M059J (cell line): ENCODE results near the gene APC2. TPM values are rescaled to one million over a fixed set of nuclear protein-coding genes. Genes with fewer than 3 reads are reported as not detected.
"Not testable (repeated sequence)": the region's sequence is repeated elsewhere in the genome, so short reads cannot be mapped to it uniquely, and the experiment has no call there.

Experiments used
- DNase-seq: peaks from one replicate; pipeline ENCODE4 v3.0.0-alpha.2; 2012; ENCODE audit warnings: low read depth
- total RNA-seq: library from RNA; depleted of rRNA; stranded (reverse); fragments of >200 nt; shearing (Covaris generic); gene quantifications from 2 replicates; pipeline ENCODE4 v1.2.3, GENCODE V29; 2014

Gene APC2
- total RNA-seq, 1 experiment from 2014 or later, result 0.49 TPM

DNA sequence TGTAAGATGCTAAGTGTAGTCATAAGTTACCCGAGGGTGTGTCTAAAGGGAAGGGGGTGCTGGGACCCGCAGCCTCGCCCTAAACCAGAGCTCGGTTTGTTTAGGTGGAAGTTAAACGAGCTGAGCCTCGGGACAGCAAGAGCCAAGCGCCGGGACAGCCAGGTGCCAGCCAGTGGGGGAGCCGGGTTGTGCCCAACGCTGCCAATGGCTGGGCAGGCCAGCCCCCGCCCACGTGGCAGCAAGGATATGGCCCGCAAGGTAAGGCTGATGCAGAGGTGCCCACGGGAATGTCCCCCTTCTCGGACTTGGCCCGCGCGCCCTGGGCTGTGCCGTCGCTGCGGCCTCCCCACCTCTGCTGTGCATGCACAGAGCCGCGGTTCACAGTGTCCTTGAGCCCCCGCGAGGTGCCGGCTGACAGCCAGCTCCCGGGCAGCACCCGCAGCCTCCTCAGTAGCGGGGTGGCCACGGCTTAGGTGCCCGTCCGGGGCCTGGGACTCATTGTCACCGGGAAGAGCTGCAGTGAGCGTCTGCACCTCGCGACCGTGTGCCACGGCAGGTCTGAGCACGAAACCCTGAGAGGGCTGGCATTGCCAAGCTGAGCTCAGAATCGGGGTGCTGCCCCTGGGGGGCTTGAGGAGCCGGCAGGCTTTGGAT, 21.1 kb upstream of the APC2 start:
- DNase-seq, result no peak

DNA sequence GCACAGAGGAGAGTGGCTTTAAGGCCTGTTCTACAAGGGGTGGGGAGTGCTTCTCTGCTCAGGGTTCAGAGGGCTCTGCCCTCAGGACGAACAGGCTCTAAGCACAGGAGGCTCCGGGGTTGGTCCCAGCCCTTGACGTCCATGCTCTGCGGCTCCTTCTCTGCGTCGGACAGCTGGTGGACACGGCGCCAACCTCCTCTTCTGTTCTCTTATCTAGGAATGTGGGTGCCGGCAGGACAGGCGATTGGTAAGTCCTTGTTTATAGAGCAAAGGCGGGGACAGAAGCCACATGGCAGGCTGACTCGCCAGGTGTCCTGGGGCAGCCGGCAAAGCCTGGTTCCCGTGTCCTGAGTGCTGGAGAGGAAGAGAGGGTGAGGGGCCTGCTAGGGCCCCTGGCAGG, 20.2 kb upstream of the APC2 start:
- DNase-seq, result no peak

DNA sequence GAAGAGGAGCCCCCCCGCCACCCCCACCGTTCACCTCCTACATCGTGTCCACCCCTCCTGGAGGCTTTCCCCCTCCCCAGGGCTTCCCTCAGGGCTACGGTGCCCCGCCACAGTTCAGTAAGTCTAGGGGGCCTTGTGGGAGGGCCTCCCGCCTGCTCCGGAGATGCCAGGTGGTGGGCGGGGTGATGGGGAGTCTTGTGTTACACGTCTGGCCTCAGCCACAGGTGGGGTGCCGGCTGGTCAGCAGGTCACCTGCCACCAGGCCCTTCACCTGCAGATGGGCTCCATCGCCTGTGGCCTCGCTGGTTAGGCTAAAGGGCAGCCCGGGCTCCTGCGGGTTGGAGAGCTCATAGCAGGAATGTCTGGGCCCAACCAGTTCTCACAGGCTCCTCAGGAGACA, 19.7 kb upstream of the APC2 start:
- no peak for DNase-seq

DNA sequence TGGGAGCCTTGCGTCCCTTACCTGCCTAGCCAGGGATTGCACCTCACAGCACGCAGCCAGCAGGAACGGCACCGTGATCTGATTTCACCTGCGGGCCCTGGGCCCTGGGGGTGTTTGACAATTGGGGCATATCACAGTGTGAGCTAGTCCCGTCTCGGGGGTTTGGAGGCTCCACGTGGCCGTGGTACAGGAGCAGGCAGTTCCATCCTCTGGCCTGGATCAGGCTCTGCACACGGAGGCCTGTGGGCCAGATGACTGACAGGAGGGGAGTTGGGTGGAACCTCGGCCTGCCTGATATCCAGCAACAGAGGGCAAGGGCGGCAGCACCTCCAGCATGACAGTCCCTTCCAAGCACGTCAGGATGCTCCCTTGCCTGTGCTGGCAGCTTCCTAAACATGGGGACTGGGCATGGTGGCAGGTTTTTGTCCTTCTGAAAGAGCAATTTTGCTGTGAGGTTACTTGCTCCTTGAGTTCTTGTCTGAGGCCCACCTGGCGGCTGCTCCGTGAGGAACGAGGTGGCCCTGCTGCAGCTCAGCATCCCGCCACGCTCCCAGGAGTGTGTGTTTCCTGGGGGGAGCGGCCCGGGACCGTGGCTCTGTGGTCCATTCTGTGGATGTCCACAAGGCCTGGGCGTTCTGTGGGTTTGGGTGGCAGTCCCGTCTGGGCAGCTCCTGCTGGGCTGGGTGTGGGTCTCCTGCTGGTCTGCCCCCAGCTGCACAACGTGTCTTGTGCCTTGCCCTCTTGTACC, 18.0 kb upstream of the APC2 start:
- DNase-seq, result no peak

DNA sequence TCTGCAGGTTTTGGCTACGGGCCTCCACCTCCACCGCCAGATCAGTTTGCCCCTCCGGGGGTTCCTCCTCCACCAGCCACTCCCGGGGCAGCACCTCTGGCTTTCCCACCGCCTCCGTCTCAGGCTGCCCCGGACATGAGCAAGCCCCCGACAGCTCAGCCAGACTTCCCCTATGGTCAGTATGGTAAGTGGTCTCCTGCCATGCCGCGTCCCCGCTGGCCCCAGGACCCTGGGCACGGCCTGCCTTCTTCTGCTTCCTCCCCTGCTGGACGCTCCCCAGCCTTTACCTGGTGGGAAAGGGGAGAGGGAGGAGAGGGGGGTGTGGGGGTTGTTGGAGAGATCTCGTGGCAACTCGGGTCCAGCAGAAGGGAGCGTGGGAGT, 17.4 kb upstream of the APC2 start:
- no peak for DNase-seq

DNA sequence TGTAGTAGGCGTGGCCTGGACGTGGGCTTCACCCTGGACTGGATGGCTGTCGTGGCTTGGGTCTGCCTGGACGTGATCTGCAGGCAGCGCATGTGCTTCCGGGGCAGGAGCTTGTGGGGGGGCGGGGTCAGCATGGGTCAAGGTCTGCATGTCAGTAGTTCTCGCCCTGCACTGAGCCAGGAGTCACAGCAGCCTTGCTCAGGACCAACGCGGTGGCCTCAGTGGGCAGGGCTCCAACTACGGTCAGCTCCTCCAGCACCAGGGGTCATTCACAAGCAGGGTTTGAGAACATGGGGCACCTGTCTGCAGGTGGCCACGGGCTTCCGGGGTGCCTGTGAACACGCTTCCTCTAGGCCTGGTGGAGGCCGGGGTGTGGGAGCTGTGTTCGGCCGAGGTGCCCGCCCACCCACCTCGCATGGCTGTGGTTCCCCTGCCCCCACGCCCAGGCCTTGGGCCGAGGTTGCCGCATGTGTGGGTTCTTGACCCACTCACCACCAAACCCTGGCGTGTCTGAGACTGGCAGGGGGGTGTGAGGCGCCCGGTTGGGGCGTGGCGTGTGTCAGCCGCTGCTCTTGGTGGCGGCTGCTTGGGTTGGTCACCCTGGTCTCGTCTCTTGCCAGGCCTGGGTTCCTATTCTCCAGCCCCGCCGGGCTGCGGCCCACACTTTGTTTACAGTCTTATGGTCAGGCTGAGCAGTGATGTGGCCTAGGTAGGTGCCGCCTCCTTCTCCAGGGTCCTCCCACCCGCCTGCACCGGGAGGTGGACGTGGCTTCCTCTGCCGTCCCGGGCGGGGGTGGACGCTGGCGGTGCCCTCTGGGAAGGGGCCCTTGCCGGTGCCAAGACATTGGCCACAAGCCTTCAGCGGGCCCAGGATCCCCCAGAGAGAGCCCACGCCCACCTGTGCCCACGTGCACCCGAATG, 16.5 kb upstream of the APC2 start:
- DNase-seq, result no peak

DNA sequence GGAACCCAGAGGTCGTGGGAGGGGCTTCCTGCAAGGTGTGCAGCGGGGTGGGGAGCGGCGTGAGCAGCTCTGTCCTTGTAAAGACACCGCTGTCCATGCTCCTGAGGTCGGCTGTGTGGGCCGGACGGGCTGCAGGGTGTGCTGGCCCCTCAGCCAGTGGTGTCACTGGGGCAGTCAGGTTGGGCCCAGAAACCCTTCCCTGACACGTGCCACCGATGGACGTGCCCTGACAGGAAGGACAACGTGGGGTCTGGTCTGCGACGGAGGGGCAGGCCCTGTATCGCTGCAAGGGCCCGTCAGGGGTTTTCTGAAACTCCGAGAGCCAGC, 15.9 kb upstream of the APC2 start:
- no peak for DNase-seq

DNA sequence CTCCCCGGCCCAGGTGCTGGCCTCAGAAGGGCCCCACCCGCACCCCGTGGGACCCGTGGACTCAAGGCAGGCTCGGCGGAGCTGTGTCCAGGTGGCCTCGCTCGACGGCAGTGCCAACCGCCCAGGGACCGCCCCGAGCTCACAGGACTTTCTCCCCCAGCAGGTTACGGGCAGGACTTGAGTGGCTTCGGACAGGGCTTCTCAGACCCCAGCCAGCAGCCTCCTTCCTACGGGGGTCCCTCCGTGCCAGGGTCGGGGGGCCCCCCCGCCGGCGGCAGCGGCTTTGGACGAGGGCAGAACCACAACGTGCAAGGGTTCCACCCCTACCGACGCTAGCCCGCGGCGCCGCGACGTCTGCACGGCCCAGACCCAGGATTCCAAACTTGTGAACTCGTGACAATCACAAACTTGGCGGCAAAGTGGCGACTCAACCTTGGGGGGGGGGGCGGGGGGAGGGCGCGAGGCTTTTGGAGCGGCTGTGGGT, 15.3 kb upstream of the APC2 start:
- DNase-seq, result no peak

DNA sequence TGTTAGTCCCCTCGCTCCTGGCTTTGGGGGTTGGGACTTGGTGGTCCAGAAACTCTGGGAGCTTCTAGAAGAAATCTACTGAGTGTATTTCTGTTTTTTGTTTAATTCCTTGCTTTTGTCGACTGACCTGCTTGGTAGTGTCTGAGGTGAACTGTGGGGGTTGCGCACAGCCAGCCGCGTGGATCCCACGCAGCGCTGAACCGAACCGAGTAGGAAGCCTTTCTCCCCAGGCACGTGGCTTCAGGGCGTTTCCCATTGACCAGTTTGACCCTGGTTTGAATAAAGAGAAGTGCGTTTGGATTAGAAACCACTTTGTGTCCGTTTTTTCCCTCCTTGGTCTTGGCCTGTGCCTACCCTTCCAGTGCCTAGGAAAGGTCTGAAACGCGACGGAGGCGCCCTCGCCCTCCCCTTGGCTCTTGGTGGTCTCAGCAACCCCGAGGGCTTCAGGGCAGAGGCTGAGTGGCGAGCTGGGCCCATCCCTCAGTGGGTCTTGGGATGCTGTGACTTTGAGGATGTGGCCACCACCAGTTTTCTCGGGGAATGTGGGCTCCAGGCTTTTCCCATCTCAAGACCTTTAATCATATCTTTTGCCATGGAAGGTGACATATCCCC, 14.4 kb upstream of the APC2 start:
- no peak for DNase-seq

DNA sequence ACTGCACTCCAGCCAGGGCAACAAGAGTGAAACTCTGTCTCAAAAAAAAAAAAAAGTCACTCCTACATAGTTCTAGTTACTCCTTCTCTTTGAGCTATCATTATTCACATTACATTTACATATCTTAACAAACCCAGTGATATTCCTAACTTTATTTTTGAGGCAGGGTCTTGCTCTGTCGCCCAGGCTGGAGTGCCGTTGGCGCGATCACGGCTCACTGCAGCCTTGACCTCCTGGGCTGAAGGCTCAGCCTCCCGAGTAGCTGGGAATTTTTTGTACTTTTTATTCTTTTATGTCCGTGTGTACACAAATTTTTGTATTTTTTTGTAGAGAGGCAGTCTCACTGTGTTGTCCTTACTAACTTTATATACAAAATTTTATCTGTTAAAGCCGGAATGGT, 12.3 kb upstream of the APC2 start:
- DNase-seq, result no peak

DNA sequence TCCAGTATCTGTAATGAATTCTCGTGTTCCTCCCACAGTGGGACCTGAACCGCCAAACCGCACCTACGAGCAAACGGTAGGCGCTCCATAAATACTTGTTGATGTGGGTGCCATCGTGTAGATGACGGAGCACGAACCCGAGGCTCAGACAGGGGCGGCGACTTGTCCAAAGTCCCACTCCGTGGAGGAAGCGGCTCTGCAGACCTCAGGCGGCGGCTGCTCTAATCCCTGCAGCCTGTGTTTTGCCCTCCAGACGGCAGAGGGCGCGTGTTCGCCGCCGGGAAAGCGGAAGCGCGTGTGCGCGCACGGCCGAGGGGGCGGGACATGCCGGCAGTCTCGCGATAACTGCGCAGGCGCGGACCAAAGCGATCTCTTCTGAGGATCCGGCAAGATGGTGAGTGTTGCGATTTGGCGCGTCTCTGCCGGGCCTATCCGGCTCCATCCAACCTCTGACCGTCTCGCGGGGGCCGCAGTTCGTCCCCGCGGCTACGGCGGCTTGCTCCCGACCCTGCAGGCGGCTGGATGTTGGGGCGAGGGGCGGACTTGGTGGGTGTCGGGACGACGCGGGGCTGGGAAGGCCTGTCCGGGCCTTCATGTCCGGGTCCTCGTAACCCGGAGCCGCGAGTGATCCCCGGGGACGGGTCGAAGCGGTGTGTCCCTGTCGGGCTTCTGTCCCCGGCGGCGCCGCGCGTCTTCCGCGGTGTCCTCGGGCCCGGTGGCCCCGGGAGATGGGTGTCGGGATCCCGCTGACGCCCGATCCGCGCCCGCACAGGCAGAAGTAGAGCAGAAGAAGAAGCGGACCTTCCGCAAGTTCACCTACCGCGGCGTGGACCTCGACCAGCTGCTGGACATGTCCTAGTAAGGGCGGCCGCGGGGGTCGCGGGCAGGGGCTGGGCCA, 11.6 kb upstream of the APC2 start, which contains the start of gene RPS15:
TSS of gene RPS15 (plus strand) at position 362 of the 898 bp plus-strand sequence. CDS start at position 392, 30 bp downstream.
- DNase-seq, result peak; percentile 86

DNA sequence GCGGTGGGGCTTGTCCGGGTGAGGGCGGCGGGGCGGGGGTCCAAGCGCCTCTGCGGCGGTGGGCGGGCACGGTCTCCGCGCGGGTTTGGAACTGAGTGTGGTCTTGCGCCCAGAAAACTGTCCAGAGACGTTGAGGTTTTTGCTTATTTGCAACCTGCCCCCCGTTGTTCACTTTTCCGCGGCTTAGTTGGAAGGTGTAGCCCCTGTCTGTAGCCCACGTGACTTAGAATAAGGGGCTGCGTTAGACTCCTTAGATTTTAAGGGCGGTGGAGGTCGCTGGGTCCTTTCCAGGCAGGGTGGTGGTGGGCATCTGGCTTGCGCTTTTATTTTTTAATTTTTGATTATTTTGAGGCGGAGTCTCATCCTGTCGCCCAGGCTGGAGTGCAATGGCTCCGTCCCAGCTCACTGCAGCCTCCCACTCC, 11.0 kb upstream of the APC2 start:
- DNase-seq, result no peak

DNA sequence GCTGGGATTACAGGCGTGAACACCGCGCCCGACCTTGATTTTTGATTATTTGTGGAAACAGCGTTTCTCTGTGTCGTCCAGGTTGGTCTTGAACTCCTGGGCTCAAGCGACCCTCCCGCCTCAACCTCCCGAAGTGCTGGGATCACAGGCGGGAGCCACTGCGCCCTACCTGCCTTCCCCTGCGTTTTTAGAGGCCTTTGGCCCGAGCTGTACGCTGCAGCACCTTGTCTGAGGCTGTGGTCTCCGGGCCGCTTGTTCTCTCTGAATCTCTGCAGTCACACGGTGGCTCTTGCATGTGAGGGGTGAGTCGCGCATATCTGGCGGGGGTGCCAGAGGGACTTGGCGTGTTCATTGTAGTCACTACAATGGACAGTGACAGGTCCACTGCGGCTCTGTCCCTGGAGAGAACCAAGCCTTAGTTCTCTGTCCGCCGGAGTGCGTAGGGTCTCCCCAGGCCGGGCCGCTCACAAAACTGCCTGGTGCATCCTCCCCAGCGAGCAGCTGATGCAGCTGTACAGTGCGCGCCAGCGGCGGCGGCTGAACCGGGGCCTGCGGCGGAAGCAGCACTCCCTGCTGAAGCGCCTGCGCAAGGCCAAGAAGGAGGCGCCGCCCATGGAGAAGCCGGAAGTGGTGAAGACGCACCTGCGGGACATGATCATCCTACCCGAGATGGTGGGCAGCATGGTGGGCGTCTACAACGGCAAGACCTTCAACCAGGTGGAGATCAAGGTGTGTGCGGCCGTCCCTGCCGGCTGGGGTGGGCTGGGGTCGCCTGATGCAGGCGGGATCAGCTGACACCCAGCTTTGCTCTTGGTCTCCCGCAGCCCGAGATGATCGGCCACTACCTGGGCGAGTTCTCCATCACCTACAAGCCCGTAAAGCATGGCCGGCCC, 10.2 kb upstream of the APC2 start:
- DNase-seq, result not testable (repeated sequence)

DNA sequence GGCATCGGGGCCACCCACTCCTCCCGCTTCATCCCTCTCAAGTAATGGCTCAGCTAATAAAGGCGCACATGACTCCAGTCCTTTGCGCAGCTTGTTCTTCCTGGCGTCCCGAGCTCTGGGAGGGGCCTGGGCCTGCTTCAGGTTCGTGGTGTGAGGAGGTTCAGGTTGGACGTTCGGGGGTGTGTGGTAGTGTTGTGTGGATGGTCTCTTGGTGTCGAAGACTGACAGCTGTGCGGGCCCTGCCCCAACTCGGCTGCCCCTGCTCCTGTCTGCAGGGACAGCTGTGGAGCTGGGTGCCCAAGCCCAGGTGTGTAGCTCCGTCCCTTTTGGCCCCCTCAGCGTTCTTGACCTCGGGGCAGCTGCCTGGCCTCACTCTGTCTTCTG, 9.5 kb upstream of the APC2 start:
- no peak for DNase-seq

DNA sequence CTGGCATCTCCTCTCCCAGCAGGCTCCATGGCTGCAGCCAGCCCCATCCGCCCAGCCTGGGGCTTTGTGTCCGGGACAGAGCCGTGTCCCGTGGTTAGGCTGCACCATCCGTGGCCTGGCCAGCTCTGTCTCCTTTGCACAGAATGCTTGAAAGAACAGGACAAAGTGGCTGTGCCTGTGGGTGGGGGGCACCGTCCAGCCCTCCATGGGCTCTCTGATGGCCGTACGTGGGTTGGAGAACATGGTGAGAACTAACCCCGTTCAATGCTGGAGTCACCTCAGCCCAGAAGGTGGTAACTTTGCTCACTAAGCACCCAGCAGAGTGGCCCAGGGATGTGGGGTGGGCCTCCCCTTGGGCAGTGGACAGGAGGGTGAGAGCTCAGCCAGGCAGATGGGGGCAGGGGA, 8.9 kb upstream of the APC2 start:
- DNase-seq, result no peak

DNA sequence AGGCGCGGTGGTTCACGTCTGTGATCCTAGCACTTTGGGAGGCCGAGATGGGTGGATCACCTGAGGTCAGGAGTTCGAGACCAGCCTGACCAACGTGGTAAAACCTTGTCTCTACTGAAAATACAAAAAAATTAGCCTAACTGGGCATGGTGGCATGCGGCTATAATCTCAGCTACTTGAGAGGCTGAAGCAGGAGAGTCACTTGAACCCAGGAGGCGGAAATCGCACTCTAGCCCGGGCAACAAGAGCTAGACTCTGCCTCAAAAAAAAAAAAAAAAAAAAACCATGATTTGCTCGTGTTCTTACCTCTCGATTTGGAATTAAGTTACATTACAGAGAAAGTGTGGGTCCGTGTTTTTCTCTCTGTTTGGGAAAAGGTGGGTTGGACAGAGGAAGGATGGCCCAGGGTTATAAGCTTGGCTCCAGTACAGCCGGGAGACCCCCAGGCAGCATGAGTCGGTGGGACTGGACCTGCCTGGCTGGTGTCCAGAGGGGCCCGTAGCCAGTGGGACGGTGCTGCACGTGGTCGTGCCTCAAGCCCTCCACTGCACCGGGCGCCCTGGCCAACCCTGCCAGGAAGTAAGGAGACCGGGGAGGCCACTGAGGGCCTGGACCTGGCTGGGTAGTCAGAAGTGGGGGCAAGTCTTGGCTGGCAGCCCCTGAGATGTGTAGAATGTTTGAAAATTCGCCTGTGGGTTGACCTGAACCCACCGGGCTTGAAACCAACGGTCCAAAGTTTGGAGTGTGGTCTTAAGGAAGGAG, 8.1 kb upstream of the APC2 start:
- DNase-seq, result no peak

DNA sequence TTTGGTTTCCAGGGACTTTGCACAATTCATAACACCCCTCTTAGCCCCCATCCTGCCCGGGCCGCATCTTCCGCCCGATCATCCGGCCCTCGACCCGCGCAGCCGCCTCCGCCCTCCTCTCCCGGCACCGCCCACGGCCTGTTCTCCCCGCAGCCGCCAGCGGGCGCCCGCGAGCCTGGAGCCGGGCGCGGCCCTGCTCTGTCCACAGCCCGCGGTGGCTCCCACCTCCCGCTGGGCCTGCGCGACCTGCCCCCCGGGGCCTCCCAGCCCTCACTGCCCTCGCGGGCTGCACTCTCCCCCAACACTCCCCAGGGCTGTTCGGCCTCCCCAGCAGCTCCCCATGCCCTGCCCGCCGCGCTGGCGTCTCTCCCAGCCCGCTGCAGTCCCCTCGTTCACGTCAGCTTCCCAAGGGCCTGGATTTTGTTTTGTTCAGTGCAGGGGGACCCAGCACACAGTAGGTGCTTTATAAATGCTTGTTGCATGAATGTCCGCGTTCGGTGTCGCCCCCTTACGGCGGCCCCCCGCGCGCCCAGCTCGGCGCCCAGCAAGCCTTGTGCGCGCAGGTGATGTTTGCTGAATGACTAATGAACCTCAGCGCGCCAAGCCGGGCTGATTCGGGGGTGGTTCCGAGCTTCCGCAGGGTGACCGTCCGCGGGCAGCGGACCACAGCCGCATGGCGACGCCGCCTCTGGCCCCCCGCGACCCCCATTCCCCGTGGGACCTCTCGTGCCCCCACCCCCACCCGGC, 4.6 kb upstream of the APC2 start:
- DNase-seq, result peak; percentile 54

DNA sequence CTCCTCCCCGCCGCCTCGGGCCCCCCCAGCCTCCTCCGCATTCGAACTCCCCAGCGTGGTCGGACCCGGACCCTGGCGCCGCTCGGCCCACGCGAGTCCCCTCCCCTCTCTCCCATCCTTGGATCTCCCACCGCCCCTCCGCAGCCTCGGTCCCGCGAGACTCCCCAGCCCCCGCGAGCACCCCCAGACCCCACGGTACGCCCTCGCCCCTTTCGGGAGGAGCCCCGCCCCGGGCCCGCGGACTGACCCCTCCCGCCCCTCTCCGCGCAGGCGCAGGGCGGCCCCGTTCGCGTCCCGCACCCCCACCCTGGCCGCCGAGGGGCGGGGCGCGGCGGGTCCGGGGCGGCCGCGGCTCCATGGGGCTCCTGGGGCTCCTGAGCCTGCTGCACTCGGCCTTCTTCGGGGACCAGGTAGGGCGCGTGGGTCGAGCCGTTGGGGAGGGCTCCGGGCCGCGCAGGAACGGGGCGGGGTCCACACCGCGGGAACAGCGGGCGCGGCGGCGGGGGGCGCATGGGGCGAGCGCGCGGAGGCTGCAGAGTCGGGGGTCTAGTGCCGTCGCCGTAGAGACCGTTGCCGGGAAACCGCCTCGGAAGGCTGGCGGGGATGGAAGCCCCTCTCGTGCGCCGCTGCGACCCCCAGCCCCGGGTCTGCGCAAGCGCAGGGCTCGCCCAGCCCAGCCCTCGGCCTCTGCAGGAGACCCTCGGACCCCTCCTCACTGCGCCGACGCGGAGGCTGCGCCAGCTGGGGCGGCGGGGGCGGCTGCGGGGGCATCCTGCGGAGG, 3.8 kb upstream of the APC2 start:
- peak; percentile 45 for DNase-seq
